Neural crest cell (in vitro differentiated cells): Measurements from ENCODE around the gene ADGRV1. TPM values are rescaled to one million over a fixed set of nuclear protein-coding genes. Genes with fewer than 3 reads are reported as not detected.

Source experiments
- DNase-seq: peaks from one replicate; pipeline ENCODE4 v3.0.0; 2021; ENCODE audit warnings: low read depth, mixed read lengths, low spot score
- H3K27ac Mint-ChIP-seq: one replicate; pipeline ENCODE4 v1.8.0; 2021; ENCODE audit warnings: mild to moderate bottlenecking, mixed read lengths; ENCODE audit not compliant: unreplicated experiment
- H3K27me3 Mint-ChIP-seq: 2 replicates; pipeline ENCODE4 v1.8.0; 2021; ENCODE audit warnings: low read depth, mild to moderate bottlenecking, mixed read lengths
- H3K36me3 Mint-ChIP-seq: 2 replicates; pipeline ENCODE4 v1.8.0; 2021; ENCODE audit warnings: low read depth, mild to moderate bottlenecking, mixed read lengths
- H3K4me1 Mint-ChIP-seq: 2 replicates; pipeline ENCODE4 v1.8.0; 2021; ENCODE audit warnings: mixed read lengths
- H3K4me3 Mint-ChIP-seq: one replicate; pipeline ENCODE4 v1.8.0; 2021; ENCODE audit warnings: mild to moderate bottlenecking, mixed read lengths
- H3K9me3 Mint-ChIP-seq: 2 replicates; pipeline ENCODE4 v1.8.0; 2021; ENCODE audit warnings: mixed read lengths
- CTCF ChIP-seq: fragments of 200-600 bp; sonication (generic); conservative IDR thresholded peaks from 2 replicates; pipeline ENCODE4 v1.5.0; 2021; ENCODE audit warnings: antibody characterized with exemption, mild to moderate bottlenecking
- total RNA-seq: library from RNA; stranded (reverse); gene quantifications from 2 replicates; pipeline ENCODE4 v1.2.1, GENCODE V29; 2021

ADGRV1 gene
- total RNA-seq, 1 donor from 2014 or later = 43.4 TPM

DNA sequence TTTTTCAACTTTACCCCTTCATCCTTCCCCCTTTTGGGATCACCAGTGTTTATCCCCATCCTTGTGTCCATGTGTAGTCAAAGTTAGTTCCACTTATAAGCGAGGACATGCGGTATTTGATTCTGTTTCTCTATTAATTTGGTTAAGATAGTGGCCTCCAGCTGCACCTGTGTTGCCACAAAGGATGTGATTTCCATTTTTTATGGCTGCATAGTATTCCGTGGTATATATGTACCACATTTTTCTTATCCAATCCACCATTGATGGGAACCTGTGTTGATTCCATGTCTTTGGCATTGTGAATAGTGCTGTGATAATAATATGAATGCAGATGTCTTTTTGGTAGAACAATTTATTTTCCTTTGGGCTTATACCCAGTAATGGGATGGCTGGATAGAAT is 572.2 kb downstream of the ADGRV1 start:
- DNase-seq = no peak
- no peak for TF ChIP-seq CTCF
- Mint-ChIP-seq H3K36me3 (no peaks in the 10 kb centered on the region), H3K27me3 (no peaks in the 10 kb centered on the region), H3K27ac (no peak overlapping the region), H3K9me3 (peaks cover 4% of the 10 kb centered on the region), H3K4me1 (peaks cover 16% of the 10 kb centered on the region), H3K4me3 (no peak overlapping the region)

DNA sequence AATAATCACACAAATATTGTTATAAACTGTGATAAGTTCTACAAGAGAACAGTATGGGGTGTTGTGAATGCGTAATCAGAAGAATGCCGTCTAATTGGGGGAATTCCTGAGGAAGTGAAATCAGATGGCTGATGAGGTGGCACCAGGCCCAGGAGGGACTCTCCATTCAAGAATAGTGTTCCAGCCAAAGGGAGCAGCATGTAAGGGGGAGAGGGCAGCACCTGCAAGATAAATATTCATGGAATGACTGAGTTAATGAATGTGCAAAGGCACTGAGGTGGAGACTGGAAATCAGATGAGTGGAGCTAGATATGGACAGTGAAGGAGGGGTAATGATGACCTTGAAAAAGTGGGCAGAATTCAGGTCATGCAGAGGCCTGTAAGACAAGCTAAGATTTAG is 574.0 kb downstream of the ADGRV1 start:
- TF ChIP-seq CTCF = no peak
- Mint-ChIP-seq H3K4me1 (peaks cover 12% of the 10 kb centered on the region), H3K4me3 (no peak overlapping the region), H3K27ac (no peak overlapping the region), H3K36me3 (no peaks in the 10 kb centered on the region), H3K27me3 (no peaks in the 10 kb centered on the region), H3K9me3 (peaks cover 4% of the 10 kb centered on the region)
- no peak for DNase-seq

DNA sequence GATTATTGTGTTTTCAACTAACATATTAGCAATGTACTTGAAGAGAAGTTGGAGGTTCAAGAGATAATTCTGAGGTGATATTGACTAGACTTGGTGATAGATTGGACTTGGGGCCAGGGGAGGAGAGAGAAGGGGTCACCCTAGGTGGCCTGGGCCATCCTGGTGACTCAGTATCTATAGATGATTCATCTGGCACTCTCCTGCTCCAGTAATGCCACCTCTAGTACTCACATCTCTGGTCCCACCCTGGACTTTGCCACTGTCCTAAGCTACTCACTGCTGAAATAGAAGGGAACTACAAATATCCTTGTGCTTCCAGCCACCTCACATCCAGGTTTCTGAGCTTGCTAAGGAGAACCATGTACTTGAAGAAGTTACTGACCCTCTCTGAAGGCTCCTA is 574.6 kb downstream of the ADGRV1 start:
- H3K4me3 Mint-ChIP-seq = no peak overlapping the region
- no peak for TF ChIP-seq CTCF
- no peaks in the 10 kb centered on the region for H3K36me3 Mint-ChIP-seq
- no peak for DNase-seq
- no peak overlapping the region for H3K27ac Mint-ChIP-seq
- no peaks in the 10 kb centered on the region for H3K27me3 Mint-ChIP-seq
- H3K9me3 Mint-ChIP-seq = peaks cover 8% of the 10 kb centered on the region
- H3K4me1 Mint-ChIP-seq = peaks cover 6% of the 10 kb centered on the region

- peaks cover 6% of the 10 kb centered on the region for H3K9me3 Mint-ChIP-seq
- DNase-seq = no peak
- no peak overlapping the region for H3K27ac Mint-ChIP-seq
- H3K4me3 Mint-ChIP-seq = no peak overlapping the region
- peaks cover 6% of the 10 kb centered on the region for H3K4me1 Mint-ChIP-seq
- no peak for TF ChIP-seq CTCF
- no peaks in the 10 kb centered on the region for H3K27me3 Mint-ChIP-seq
- H3K36me3 Mint-ChIP-seq = no peaks in the 10 kb centered on the region
These were observed 577.1 kb downstream of the ADGRV1 start for GRCh38 chr5:91135475-91136248.

GRCh38 chr5:91136271-91136670 is 577.7 kb downstream of the ADGRV1 start:
- no peak for TF ChIP-seq CTCF
- DNase-seq = no peak
- H3K36me3 Mint-ChIP-seq = no peaks in the 10 kb centered on the region
- no peak overlapping the region for H3K27ac Mint-ChIP-seq
- H3K4me1 Mint-ChIP-seq = peaks cover 6% of the 10 kb centered on the region
- H3K27me3 Mint-ChIP-seq = no peaks in the 10 kb centered on the region
- no peak overlapping the region for H3K4me3 Mint-ChIP-seq
- H3K9me3 Mint-ChIP-seq = peaks cover 4% of the 10 kb centered on the region
